GM18517 (cell line): ENCODE results near the gene PPP2R2C.

Source experiments
- ATAC-seq: cut with Tn5 transposase; IDR thresholded peaks from one replicate; pipeline ENCODE4 v1.9.1; 2021; ENCODE audit warnings: mild to moderate bottlenecking, moderate library complexity; ENCODE audit not compliant: unreplicated experiment

Gene PPP2R2C

DNA sequence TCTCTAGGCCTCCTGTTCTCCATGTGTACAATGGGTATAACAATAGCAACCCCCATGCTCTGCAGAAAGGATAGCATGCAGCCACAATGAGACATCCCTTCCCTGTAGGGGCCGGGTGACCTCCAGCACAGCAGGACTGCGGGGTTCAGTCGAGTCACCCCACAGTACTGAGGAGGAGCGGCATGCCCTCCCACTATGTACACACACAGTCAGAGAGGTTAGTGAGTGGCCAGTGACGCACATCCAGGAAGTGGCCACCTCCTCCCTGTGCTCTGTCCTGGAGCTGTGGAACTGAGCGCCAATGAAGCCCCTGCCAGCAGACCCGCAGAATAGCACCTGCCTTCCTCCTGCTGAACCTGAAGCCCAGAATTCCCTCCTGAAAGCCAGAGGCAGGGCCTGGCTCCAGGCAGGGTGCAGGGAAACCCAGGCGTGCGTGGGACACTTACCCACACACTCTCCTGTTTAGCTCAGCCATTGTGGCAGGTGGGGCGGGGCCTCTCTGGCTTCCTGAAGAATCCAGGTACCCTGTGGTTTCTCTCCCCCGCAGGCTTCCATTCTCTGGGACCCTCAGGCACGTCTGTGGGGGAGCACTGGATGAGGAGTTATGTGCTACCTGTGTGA lies 152.8 kb downstream of the PPP2R2C start:
- no peak for ATAC-seq

DNA sequence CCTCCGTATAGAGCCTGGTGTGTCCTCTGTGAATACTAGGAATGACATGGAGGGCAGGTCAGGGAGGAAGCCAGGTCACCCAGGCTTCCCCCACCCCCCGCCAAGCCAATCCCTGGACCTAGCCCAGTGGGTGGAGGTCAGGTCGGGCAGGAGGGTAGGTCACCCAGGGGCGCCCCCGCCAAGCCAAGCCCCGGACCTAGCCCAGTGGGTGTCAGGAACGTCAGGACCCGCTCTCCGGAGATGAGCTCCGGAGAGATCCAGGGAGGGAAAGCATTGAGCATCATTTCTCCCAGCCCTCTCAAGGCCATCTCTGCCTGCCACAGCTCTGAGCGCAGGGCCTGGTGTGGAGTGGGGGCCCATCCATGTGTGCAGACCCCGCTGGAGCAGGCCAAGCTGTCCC lies 154.2 kb downstream of the PPP2R2C start:
- ATAC-seq = no peak

GRCh38 chr4:6316461-6317003 lies 155.9 kb downstream of the PPP2R2C start:
- no peak for ATAC-seq

GRCh38 chr4:6313216-6313615 lies 159.2 kb downstream of the PPP2R2C start:
- ATAC-seq = no peak

DNA sequence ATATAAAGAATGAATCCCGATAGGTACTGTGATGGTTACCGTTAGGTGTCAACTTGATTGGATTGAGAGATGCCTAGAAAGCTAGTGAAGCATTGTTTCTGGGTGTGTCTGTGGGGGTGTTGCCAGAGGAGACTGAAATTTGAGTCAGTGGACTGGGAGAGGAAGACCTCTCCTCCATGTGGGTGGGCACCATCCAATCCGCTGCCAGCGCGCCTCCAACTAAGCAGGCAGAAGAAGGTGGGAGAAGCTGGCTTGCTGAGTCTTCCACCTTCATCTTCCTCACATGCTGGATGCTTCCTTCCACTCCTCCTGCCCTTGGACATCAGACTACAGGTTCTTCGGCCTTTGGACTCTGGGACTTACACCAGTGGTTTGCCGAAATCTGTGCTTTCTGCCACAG lies 162.6 kb downstream of the PPP2R2C start:
- no peak for ATAC-seq

GRCh38 chr4:6308899-6309643 lies 163.3 kb downstream of the PPP2R2C start:
- ATAC-seq = no peak

- ATAC-seq = no peak
Measured at GRCh38 chr4:6307891-6308290, 164.5 kb downstream of the PPP2R2C start.

- ATAC-seq = no peak
Measured at GRCh38 chr4:6307230-6307629, 165.2 kb downstream of the PPP2R2C start.

GRCh38 chr4:6306299-6306698 lies 166.1 kb downstream of the PPP2R2C start:
- ATAC-seq = no peak

GRCh38 chr4:6303943-6304342 lies 168.5 kb downstream of the PPP2R2C start:
- ATAC-seq = no peak

DNA sequence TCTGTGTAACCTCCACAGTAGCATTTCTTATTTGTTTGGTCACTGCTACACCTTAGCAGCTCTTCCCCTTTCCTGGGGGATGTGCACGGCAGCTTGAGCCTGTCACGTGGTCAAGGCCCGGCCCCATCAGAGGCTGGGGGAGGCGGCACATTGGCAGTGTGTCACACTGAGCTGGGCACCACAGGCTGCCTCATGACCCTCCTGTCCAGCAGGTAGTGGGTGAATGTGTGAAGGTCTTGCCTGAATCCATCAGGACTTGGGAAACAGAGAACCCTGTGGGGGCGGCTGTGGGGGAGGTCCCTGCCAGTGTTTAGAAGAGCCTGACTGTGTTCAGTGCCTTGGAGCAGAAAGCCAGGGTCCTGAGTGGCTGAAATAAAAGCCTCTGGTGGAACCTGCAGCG lies 169.5 kb downstream of the PPP2R2C start:
- no peak for ATAC-seq

DNA sequence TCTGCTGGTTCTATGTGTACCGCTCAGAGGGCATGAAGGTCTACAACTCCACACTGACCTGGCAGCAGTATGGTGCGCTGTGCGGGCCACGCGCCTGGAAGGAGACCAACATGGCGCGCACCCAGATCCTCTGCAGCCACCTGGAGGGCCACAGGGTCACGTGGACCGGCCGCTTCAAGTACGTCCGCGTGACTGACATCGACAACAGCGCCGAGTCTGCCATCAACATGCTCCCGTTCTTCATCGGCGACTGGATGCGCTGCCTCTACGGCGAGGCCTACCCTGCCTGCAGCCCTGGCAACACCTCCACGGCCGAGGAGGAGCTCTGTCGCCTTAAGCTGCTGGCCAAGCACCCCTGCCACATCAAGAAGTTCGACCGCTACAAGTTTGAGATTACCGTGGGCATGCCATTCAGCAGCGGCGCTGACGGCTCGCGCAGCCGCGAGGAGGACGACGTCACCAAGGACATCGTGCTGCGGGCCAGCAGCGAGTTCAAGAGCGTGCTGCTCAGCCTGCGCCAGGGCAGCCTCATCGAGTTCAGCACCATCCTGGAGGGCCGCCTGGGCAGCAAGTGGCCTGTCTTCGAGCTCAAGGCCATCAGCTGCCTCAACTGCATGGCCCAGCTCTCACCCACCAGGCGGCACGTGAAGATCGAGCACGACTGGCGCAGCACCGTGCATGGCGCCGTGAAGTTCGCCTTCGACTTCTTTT lies 170.5 kb downstream of the PPP2R2C start:
- no peak for ATAC-seq

DNA sequence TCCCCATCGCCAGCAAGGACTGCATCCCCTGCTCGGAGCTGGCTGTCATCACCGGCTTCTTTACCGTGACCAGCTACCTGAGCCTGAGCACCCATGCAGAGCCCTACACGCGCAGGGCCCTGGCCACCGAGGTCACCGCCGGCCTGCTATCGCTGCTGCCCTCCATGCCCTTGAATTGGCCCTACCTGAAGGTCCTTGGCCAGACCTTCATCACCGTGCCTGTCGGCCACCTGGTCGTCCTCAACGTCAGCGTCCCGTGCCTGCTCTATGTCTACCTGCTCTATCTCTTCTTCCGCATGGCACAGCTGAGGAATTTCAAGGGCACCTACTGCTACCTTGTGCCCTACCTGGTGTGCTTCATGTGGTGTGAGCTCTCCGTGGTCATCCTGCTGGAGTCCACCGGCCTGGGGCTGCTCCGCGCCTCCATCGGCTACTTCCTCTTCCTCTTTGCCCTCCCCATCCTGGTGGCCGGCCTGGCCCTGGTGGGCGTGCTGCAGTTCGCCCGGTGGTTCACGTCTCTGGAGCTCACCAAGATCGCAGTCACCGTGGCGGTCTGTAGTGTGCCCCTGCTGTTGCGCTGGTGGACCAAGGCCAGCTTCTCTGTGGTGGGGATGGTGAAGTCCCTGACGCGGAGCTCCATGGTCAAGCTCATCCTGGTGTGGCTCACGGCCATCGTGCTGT lies 171.2 kb downstream of the PPP2R2C start:
- ATAC-seq = no peak

GRCh38 chr4:6300359-6300758 lies 172.1 kb downstream of the PPP2R2C start:
- no peak for ATAC-seq

DNA sequence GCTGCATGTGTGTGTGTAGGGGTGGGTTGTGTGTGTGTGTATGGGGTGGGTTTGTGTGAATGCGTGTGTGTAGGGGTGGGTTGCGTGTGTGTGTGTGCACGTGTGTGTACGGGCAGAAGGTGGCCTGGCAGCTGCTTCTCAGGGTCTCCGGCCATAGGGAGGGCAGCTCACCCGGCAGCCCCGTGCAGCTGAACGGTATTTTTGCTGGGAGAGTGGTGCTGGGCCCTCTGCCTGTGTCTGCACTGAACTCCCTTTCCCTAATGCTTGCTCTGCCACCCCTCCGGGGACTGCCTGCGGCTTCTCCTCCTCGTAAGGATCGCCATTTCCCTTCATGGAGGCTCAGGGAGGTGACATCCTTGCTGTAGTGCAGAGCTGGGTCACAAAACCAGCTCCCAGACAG lies 172.5 kb downstream of the PPP2R2C start:
- no peak for ATAC-seq

DNA sequence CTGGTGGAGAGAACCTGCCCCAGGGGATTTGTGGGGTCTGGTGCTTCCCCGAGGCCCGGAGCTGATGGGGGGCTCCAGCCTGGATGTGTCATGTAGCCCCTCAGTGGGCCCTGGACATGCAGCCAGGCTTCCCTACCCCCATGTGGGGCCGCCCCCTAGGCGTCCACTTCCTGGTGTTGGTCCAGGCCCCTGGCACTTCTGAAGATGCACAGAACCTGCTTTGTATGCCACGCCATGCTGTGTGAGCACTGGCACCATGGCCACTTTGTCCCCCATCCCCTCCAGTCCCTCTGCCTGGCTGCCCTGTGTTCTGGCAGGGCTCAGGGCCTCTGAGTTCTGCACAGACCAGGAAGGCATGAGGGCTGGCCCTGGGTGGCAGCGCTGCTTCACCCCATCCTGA lies 173.6 kb downstream of the PPP2R2C start:
- ATAC-seq = no peak

DNA sequence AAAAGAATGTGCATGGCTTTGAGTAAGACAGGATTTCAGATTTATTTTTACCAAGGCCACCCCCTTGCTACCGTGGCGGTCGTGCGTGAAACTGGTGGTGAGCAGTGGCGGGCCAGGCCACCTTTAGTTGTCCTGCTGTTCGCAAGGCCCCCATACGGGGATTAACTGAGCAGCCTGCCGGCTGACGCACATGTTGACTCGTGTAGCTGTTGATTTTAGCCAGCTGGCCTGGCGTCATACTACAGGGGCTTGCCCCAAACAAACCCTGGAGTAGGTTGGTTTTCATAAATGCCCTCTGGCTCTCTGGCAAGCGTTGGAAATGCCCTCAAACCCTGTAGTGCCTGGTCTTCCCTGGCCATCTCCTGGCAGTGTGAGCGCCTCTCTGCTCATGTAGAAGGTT lies 174.4 kb downstream of the PPP2R2C start:
- ATAC-seq = no peak

DNA sequence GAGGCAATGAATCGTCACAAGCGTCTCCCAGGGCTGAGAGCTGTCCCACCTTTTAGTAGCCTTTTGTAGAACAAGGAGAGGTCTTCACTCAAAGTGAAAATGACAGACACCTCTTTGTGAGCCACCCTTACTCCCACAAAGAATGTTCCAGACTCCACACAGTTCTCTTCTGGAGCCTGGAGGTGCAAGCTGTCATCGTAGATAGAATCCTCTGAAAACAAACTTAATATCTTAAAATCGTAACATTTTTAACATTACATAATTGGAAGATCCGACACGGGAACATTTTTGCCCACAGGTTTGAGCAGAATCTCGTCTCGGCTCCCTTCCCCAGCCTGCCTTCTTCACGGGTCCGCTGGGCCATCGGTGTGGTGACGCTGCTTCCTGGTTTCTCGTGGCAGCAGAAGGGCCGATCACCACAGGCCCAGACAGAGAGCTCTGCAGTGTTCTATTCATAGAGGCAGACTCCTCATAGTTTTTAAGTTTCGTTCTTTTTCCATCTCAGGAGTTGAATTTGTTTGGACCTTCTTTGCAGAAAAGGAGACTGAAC lies 175.1 kb downstream of the PPP2R2C start:
- ATAC-seq = no peak

DNA sequence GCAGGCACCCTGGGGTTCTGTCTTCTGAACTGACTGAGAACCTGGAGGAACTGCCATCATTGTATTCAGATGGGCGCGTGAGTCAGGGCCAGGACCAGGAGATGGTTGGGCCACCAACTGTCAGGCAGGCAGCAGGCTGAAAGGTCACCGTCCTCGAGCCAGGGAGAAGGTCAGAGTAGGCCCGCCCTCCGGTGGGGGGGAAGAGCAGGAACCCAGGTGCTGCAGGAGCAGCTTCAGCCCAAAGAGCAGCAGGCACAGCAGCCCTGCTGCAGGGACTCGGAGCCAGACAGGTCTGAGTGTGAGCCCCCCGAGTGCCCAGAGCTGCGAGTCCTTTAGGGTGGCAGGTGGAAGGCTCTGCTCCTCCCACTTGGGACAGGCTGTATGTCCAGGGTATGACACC lies 176.4 kb downstream of the PPP2R2C start:
- ATAC-seq = no peak

DNA sequence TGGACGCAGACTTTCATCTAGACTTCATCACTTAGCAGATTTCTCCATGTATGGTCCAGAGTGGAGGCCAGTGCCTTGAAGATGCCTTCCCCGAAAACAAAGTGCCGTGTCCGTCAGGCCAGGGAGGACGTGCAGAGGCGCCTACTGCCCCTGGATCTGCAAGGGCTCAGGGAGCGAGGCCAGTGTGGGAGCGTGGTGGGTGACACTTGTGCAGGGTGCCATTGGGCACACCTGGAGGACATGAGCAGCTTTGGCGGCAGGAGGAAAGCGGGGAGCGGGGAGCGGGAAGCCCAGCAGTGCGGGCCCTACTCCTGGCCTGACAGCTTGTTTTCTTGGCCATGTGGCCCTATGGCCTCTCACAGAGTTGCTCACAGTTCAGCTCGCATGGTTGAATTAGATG lies 176.9 kb downstream of the PPP2R2C start:
- ATAC-seq = no peak
